GM12875 (cell line): ENCODE results near the gene IWS1.
"Not testable (repeated sequence)": the region's sequence is repeated elsewhere in the genome, so short reads cannot be mapped to it uniquely, and the experiment has no call there.

Source experiments
- H3K4me3 ChIP-seq: one replicate; pipeline ENCODE4 v1.5.1; 2011; ENCODE audit warnings: low read depth, low read length, control low read depth
- TF ChIP-seq, protein P1 (sequence below): IDR thresholded peaks from 2 replicates; pipeline ENCODE4 v1.5.1; 2011; ENCODE audit warnings: low read depth, mild to moderate bottlenecking, control low read depth, inconsistent platforms, low read length, moderate library complexity, borderline replicate concordance; ENCODE audit not compliant: insufficient read depth

IWS1 gene

DNA sequence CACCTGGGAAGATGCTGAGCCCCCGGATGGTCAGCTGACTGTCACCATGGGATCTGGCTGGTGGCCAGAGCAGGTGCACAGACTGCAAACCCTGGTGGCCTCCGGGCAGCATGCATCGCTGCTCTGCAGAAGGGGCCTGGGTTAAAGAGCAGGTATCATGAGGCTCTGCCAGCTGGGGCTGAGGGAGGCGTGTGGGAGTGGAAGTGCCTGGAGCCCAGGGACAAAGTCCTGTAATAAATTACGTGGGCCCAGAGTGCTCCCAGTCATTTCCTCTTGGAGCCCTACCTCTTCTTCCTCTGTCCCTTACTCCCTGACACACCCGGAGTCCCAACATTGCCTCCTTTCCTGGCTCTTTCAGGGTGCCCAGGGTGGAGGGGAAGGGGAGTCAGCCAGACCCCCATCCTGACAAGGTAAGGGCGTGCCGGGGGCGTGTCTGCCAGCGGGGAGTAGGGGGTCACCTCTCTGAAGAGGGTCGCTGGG lies 9.2 kb upstream of the IWS1 start, which contains the start of gene MYO7B:
Gene MYO7B, plus strand, starts transcription at position 262 of the 480 bp plus-strand sequence. CDS start 24,040 bp downstream, outside the sequence.
- TF ChIP-seq, protein P1, sequence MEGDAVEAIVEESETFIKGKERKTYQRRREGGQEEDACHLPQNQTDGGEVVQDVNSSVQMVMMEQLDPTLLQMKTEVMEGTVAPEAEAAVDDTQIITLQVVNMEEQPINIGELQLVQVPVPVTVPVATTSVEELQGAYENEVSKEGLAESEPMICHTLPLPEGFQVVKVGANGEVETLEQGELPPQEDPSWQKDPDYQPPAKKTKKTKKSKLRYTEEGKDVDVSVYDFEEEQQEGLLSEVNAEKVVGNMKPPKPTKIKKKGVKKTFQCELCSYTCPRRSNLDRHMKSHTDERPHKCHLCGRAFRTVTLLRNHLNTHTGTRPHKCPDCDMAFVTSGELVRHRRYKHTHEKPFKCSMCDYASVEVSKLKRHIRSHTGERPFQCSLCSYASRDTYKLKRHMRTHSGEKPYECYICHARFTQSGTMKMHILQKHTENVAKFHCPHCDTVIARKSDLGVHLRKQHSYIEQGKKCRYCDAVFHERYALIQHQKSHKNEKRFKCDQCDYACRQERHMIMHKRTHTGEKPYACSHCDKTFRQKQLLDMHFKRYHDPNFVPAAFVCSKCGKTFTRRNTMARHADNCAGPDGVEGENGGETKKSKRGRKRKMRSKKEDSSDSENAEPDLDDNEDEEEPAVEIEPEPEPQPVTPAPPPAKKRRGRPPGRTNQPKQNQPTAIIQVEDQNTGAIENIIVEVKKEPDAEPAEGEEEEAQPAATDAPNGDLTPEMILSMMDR = no peak
- no peak within 1 kb of the TSS for H3K4me3 ChIP-seq

DNA sequence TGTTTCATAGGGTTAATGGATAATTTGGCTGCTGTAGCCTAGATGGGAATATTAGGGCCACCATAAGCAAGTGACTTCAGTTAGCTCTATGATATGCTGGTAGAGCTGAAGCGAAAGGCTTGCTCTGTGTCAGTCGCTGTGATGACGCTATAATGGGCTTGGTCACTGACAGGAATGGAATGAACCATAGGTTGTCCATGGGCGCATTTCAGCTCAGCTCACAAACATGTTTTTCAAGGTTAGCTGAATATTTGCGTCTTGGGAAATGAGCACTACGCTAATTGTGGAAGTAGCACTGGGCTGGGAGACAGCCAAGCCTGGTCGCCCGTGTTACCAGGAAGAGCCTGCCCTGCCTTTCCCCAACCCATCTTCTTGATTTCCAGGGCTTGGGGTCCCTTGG lies 6.0 kb upstream of the IWS1 start:
- H3K4me3 ChIP-seq = no peak overlapping the region
- TF ChIP-seq, protein P1 = no peak

DNA sequence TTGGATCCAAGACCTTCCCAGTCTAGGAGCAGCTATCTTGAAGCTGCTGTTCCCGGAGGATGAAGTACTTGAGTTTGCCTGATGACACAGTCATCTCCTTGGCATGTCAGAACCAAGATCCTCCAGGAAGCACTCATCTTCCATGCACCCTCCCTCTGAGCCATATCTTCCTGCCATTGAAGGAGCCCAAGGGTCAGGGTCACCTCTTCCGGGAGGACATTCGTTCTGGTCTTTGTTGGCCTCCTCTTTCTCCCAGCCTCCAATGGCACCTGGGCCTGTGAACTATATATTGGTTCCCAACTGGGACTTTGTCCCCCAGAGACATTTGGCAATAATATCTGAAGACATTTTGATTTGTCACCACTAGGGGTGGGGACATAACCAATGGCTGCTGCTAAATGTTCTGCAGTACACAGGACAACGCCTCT lies 4.9 kb upstream of the IWS1 start:
- TF ChIP-seq, protein P1 = peak; percentile 12; the same call in 1 of the 2 replicates
- no peak overlapping the region for H3K4me3 ChIP-seq

DNA sequence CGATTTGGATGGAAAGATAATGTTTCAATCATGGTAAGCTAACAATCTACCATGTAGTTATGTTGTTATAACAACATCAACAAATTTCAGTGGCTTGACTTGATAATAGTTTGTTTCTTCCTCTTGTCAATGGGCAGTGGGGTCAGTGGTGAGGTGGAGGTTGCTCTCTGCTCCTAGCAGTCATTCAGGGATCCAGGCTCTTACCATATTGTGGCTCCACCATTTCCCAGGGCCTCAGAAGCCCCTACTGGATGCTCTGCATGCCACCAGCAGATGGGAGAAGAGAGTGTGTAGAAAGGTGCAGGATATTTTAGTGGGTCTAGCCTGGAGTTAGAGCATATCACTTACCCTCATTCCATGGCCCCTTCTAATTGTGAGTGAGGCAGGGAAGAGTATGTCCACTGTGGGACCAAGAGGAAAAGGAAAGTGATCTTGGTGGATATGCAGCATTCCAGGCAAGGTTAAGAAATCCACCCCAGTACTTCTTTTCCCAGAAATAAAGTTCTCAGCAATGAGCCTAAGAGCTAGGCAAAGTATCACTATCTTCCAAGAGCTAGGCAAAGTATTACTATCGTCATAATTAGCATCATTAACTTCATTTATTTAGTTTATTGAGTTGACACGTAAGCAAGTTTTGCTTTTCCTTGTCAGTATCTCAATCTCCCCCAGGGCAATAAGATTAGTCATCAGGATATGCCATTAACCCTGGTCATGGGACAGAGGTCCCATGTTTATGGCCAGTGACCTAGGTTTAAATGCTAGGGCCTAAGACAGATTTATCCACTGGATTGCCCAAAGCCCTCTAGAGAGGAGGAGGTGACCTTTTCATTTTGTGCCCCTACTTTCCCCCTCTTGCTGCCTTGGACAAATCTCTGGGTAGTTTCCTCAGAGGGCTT lies 4.2 kb upstream of the IWS1 start:
- no peak overlapping the region for H3K4me3 ChIP-seq
- TF ChIP-seq, protein P1 = no peak

DNA sequence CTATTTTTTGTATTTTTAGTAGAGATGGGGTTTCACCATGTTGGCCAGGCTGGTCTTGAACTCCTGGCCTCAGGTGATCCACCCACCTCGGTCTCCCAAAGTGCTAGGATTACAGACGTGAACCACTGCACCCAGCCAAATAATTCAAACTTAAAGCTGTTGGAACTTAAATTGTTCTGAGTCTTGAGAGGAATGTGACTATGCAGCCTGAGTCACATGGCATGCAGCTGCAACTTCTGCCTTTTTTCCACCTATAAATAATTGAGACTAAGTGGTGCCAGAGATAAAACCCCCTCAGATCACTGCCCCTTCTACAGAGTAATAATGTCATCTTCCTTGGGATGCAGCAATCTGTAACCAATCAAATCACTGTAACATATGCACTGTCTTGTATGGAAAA lies 3.1 kb upstream of the IWS1 start:
- not testable (repeated sequence) for H3K4me3 ChIP-seq

DNA sequence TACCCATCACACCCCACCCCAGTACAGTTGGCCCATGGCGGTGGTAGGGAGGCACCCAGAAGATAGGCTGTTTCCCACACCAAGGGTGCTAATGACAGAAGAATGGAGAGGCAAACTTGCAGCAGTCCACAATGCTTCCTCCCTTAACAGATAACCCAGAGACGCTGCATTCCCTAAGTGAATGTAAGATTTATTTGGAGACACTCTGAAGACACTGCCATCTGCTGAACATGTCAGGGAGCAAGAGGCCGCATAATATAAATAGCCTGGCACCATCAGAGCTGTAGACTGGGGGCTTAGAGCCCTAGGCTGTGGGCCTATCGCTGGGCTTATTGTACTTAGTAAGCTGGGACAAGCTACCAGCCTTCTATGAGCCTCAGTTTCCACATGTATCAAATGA lies 2.2 kb upstream of the IWS1 start:
- TF ChIP-seq, protein P1 = no peak
- no peak overlapping the region for H3K4me3 ChIP-seq

DNA sequence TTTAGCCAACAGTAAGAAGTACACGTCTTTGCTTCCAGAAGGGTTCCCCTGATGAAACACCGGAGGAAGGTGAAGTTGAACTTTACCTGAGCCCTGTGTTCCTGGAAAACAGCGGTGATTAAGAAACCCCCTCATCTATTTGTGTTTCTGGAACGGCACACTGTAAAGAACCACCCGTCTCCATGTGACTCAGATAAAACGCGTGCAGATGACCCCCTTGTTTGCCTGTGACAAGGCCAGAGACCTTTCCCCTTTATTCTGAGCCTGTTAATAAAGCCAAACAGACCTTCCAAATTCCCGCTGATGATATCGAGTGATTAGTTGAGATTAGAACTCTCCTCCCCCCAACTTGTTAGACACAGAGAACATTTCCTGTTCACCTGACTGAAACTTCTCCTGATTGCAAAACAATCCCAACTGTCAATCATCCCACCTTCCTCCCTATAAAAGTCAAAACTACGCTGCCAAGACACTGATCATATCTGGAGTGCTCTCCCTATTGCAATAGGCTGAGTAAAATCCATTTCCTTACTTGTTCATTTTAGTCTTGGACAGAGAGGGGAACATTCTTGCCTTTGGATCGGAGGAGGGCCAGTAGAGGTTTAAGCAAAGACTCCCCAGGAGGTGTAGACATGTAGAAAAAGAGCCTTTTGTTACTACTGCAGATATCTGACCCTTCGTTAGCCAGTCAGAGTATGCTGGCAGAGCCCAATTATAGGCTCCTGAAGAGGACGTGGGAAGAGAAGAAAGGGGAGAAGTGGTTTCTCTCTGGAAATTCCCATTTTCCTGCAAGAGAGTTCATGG lies 914 bp upstream of the IWS1 start:
- H3K4me3 ChIP-seq = peak overlapping the region; percentile 78
- TF ChIP-seq, protein P1 = no peak
